Renal cortical epithelial cell (primary cell): ENCODE data around the gene SLAMF7. TPM values are rescaled to one million over a fixed set of nuclear protein-coding genes. Genes with fewer than 3 reads are reported as not detected.

Experiments
- DNase-seq: peaks from one replicate; pipeline ENCODE4 v3.0.0-alpha.2; 2011; ENCODE audit warnings: low read depth
- total RNA-seq: library from RNA; depleted of rRNA; stranded (reverse); fragments of >200 nt; gene quantifications from 2 replicates; pipeline ENCODE4 v1.2.3, GENCODE V29; 2014

Gene SLAMF7
- total RNA-seq, 1 donor from 2014 or later: not detected

- DNase-seq: no peak
These were observed 61.8 kb downstream of the SLAMF7 start for GRCh38 chr1:160800645-160801408.

GRCh38 chr1:160801836-160802580, 63.0 kb downstream of the SLAMF7 start:
- DNase-seq: no peak

Other genes with a start within 250 kb of the SLAMF7 start
- gene SLAMF6, start 216.0 kb upstream of the SLAMF7 start, total RNA-seq: not detected in 2 replicates
- not detected in 2 replicates for gene CD84, start 159.8 kb upstream of the SLAMF7 start, total RNA-seq
- not detected in 2 replicates for gene SLAMF1, start 92.2 kb upstream of the SLAMF7 start, total RNA-seq
- not detected in 2 replicates for gene CD48, start 27.4 kb upstream of the SLAMF7 start, total RNA-seq
- not detected in 2 replicates for gene LY9, start 56.9 kb downstream of the SLAMF7 start, total RNA-seq
- not detected in 2 replicates for gene CD244, start 123.6 kb downstream of the SLAMF7 start, total RNA-seq
- not detected in 2 replicates for gene ITLN1, start 145.9 kb downstream of the SLAMF7 start, total RNA-seq
- gene ITLN2, start 215.6 kb downstream of the SLAMF7 start, total RNA-seq: not detected in 2 replicates